GM18873 (cell line): Measurements from ENCODE around the gene OR5H2.

ENCODE experiments used
- ATAC-seq: cut with Tn5 transposase; IDR thresholded peaks from one replicate; pipeline ENCODE4 v1.9.1; 2021; ENCODE audit warnings: mild to moderate bottlenecking, moderate library complexity, moderate number of reproducible peaks; ENCODE audit not compliant: unreplicated experiment, low FRiP score

OR5H2 gene

GRCh38 chr3:98329392-98330124 lies 47.3 kb downstream of the OR5H2 start:
- ATAC-seq: no peak

GRCh38 chr3:98331329-98331728 lies 49.0 kb downstream of the OR5H2 start:
- no peak for ATAC-seq
